Fibroblast of lung (primary cell): ENCODE measurements around the gene MMP25.
A peak's percentile ranks its signal among the peaks of the same experiment; 100 is the strongest.

ENCODE experiments used
- CTCF ChIP-seq, 2 donors: IDR thresholded peaks in 1 of 2; conservative IDR thresholded peaks in 1 of 2; 1 replicate in 1 of 2; 2 replicates in 1 of 2; pipeline ENCODE4 v1.5.1; 2011 to 2012; ENCODE audit warnings: low read length in 2 of 2, control low read depth in 1 of 2, inconsistent platforms in 1 of 2, low read depth in 1 of 2, mild to moderate bottlenecking in 1 of 2
- EZH2 ChIP-seq: IDR thresholded peaks from 2 replicates; pipeline ENCODE4 v1.5.1; 2012; ENCODE audit warnings: low read length, control low read depth, mild to moderate bottlenecking; ENCODE audit errors: missing control alignments

GRCh38 chr16:3030222-3031212, 15.8 kb upstream of the MMP25 start:
- no peak for TF ChIP-seq CTCF (conservative IDR thresholded peaks at IDR 0.05 in 1 of 2, IDR thresholded peaks at IDR 0.05 in 1 of 2; ENCODE audit: low read depth in 1 of 2, low read length in 2 of 2)
- TF ChIP-seq EZH2: peak; percentile 28
